ENCODE data around the gene TMEM256. TPM values are rescaled to one million over a fixed set of nuclear protein-coding genes. Genes with fewer than 3 reads are reported as not detected.

Gene TMEM256
- total RNA-seq, 1 experiment from 2014 or later = 151 TPM

- no peaks in the 10 kb centered on the region for H3K23me2 ChIP-seq (ENCODE audit: insufficient read length, low read depth, low read length, poor library complexity, severe bottlenecking)
- H3K27ac Mint-ChIP-seq = peak overlapping the region in 2 of 3 experiments; percentile 11 to 17; a peak in 2 of 7 replicates
- H4K91ac ChIP-seq (ENCODE audit: insufficient read length, low read depth, low read length) = no peak overlapping the region
- H2BK20ac ChIP-seq (ENCODE audit: low read depth, low read length, poor library complexity, severe bottlenecking) = no peak overlapping the region
- H4K20me1 ChIP-seq (ENCODE audit: control insufficient read depth, insufficient read depth, insufficient read length) = no peaks in the 10 kb centered on the region
- no peak for DNase-seq
- H3K4me2 ChIP-seq (ENCODE audit: insufficient read depth, insufficient read length, low read length) = no peak overlapping the region
- no peaks in the 10 kb centered on the region for H3K79me1 ChIP-seq (ENCODE audit: insufficient read depth, low read depth, low read length, poor library complexity, severe bottlenecking)
- no peak overlapping the region for H3K56ac ChIP-seq (ENCODE audit: insufficient read length, low read depth, low read length)
- H2BK12ac ChIP-seq (ENCODE audit: insufficient read length, low read depth, low read length) = no peak overlapping the region
- no peak overlapping the region for H3K18ac ChIP-seq (ENCODE audit: insufficient read length, low read depth, low read length)
- WGBS (ENCODE audit: extremely low coverage, insufficient read length, low lambda C conversion rate) = no CpG with 5 or more reads among the region's 6 CpGs
- H2AK5ac ChIP-seq (ENCODE audit: insufficient read length, low read length) = no peak overlapping the region
- peaks cover 8 to 42% (median 32%) of the 10 kb centered on the region in 3 experiments; a peak in 6 of 7 replicates for H3K36me3 Mint-ChIP-seq (ENCODE audit: insufficient read depth in 1 of 3, low read depth in 3 of 3)
- H3K79me2 ChIP-seq (ENCODE audit: insufficient read depth, low read length) = no peaks in the 10 kb centered on the region
- H2BK120ac ChIP-seq (ENCODE audit: low read depth, low read length, poor library complexity, severe bottlenecking) = no peak overlapping the region
- no peaks in the 10 kb centered on the region for H3K9me3 ChIP-seq (ENCODE audit: control insufficient read depth, low read depth, low read length)
- no peak overlapping the region for H3K4ac ChIP-seq (ENCODE audit: low read depth, low read length)
- H3K14ac ChIP-seq (ENCODE audit: insufficient read depth, low read length) = no peak overlapping the region
- no peaks in the 10 kb centered on the region for H3K4me1 ChIP-seq (ENCODE audit: insufficient read depth, low read length)
- no peak overlapping the region for H3T11ph ChIP-seq (ENCODE audit: low read length)
- no peak overlapping the region for H3K9ac ChIP-seq (ENCODE audit: extremely low read depth, insufficient read length, low read length)
- no peak overlapping the region for H2AFZ ChIP-seq (ENCODE audit: low read length)
- TF ChIP-seq CTCF (conservative IDR thresholded peaks at IDR 0.05) = no peak
- no peaks in the 10 kb centered on the region for H3K27me3 Mint-ChIP-seq (ENCODE audit: low read depth)
- H4K5ac ChIP-seq (ENCODE audit: insufficient read length, low read depth, low read length) = no peak overlapping the region
- no peak overlapping the region for H2BK15ac ChIP-seq (ENCODE audit: low read depth, low read length)
- H3K9me3 Mint-ChIP-seq = no peaks in the 10 kb centered on the region
- H3K27me3 ChIP-seq (ENCODE audit: insufficient read depth, low read length) = no peaks in the 10 kb centered on the region
- peaks cover 9 to 40% of the 10 kb centered on the region in 2 experiments for H3K4me1 Mint-ChIP-seq
- no peak overlapping the region for H2BK5ac ChIP-seq (ENCODE audit: insufficient read length, low read length)
- no peak overlapping the region for H4K8ac ChIP-seq (replicated peaks; ENCODE audit: insufficient read length, low read depth, low read length)
- no peak overlapping the region for H3K27ac ChIP-seq (ENCODE audit: insufficient read length, low read depth, low read length)
- no peak overlapping the region for H3K23ac ChIP-seq (ENCODE audit: insufficient read length, low read depth, low read length)
- H3K4me3 Mint-ChIP-seq = no peak overlapping the region; a peak in 1 of 5 replicates
Observed at GRCh38 chr17:7416323-7416722, 12.4 kb upstream of the TMEM256 start.

Data from H9 (cell line).